ENCODE measurements around the gene NUP88.

DNA sequence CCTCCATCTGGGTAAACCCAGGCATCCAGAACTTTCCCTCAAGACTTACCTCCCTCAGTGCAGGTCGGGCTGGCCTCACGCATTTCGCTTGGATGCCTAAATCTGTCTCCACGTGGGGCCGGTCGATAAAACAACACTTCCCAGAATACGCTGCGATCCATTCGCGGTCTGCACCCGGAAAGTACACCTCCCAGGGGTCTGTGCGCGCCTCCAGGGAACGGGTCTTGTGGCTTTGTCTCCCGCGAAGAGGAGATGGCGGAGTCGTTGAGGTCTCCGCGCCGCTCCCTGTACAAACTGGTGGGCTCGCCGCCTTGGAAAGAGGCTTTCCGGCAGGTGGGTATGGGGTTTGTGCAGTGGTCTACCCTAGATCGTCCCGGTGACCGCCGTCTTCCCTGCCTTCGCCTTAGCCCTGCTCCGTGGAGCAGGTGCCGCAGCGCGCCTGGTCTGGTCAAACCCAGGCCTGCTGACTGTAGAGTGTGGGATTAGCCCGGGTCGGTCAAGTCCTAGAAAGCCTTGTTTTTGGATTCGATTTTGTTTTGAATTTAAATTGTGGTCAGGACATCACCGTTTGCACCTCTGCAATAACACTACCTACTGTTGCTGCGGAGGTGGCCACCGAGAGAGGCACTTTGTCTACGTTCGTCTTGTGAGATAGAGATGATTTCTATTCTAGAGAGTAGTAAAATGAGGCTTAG, 644 bp upstream of the NUP88 start, which contains the start of gene RPAIN:
- no peak for TF ChIP-seq CEBPB (IDR thresholded peaks at IDR 0.05; ENCODE audit: low read depth)
- TF ChIP-seq, protein P1, sequence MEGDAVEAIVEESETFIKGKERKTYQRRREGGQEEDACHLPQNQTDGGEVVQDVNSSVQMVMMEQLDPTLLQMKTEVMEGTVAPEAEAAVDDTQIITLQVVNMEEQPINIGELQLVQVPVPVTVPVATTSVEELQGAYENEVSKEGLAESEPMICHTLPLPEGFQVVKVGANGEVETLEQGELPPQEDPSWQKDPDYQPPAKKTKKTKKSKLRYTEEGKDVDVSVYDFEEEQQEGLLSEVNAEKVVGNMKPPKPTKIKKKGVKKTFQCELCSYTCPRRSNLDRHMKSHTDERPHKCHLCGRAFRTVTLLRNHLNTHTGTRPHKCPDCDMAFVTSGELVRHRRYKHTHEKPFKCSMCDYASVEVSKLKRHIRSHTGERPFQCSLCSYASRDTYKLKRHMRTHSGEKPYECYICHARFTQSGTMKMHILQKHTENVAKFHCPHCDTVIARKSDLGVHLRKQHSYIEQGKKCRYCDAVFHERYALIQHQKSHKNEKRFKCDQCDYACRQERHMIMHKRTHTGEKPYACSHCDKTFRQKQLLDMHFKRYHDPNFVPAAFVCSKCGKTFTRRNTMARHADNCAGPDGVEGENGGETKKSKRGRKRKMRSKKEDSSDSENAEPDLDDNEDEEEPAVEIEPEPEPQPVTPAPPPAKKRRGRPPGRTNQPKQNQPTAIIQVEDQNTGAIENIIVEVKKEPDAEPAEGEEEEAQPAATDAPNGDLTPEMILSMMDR (IDR thresholded peaks at IDR 0.05 in 2 of 3, conservative IDR thresholded peaks at IDR 0.05 in 1 of 3; ENCODE audit: borderline replicate concordance in 1 of 3, insufficient read depth in 1 of 3, low read depth in 2 of 3, low read length in 2 of 3), result no peak
- TF ChIP-seq RAD21 (IDR thresholded peaks at IDR 0.05; ENCODE audit: low read depth), result no peak
- TF ChIP-seq EGR1 (IDR thresholded peaks at IDR 0.05; ENCODE audit: low read depth), result no peak
- peak; percentile 88 for TF ChIP-seq YY1 (IDR thresholded peaks at IDR 0.05; ENCODE audit: extremely low read depth, insufficient replicate concordance, low read depth, low read length)
- no peak for TF ChIP-seq ZNF274 (IDR thresholded peaks at IDR 0.05; ENCODE audit: low read depth, low read length)
- no peak for TF ChIP-seq JUND (IDR thresholded peaks at IDR 0.05)
- peak; percentile 90 for TF ChIP-seq POLR2AphosphoS5 (IDR thresholded peaks at IDR 0.05; ENCODE audit: low read depth, low read length)
- TF ChIP-seq EZH2 (IDR thresholded peaks at IDR 0.05), result no peak
- TF ChIP-seq SRF (IDR thresholded peaks at IDR 0.05; ENCODE audit: low read depth), result no peak
- no peak; the same call in 1 of the 2 replicates for TF ChIP-seq SP1 (IDR thresholded peaks at IDR 0.05; ENCODE audit: low read depth)
- peak; percentile 86 for TF ChIP-seq POLR2A (IDR thresholded peaks at IDR 0.05; ENCODE audit: borderline replicate concordance, extremely low read depth, insufficient read depth, insufficient read length)

Data from HCT116 (cell line).